OCI-LY3 (cell line): ENCODE measurements around the gene TMEM190.

Source experiments
- H2AFZ ChIP-seq: fragments of 200-600, 300-600 bp; shearing (Covaris generic); 2 replicates; pipeline ENCODE4 v1.6.0; 2014; ENCODE audit warnings: antibody characterized with exemption, low read depth, low read length
- H3K27ac ChIP-seq: fragments of 200-600, 300-600 bp; sonication (generic); 2 replicates; pipeline ENCODE4 v1.5.1; 2014; ENCODE audit warnings: mild to moderate bottlenecking, low read length, moderate library complexity, mixed read lengths
- H3K27me3 ChIP-seq: fragments of 200-600, 300-600 bp; sonication (generic); 2 replicates; pipeline ENCODE4 v1.6.1; 2014; ENCODE audit warnings: low read depth, low read length, mixed read lengths
- H3K36me3 ChIP-seq: fragments of 200-600, 300-600 bp; sonication (generic); replicated peaks from 2 replicates; pipeline ENCODE3; 2014; ENCODE audit warnings: low read depth, low read length, mixed read lengths
- H3K4me1 ChIP-seq: fragments of 300-600, 200-600 bp; sonication (generic); 2 replicates; pipeline ENCODE4 v1.6.1; 2014; ENCODE audit warnings: low read length, mixed read lengths
- H3K4me2 ChIP-seq: fragments of 200-600, 300-600 bp; sonication (generic); 2 replicates; pipeline ENCODE4 v1.6.1; 2014; ENCODE audit warnings: low read length, mixed read lengths
- H3K4me3 ChIP-seq: fragments of 300-600, 200-600 bp; sonication (generic); 2 replicates; pipeline ENCODE4 v1.5.1; 2014; ENCODE audit warnings: antibody characterized with exemption, mild to moderate bottlenecking, low read length, moderate library complexity
- H3K79me2 ChIP-seq: fragments of 300-600, 200-600 bp; shearing (Covaris generic); 2 replicates; pipeline ENCODE4 v1.6.1; 2014; ENCODE audit warnings: mild to moderate bottlenecking, low read length, mixed read lengths
- H3K9ac ChIP-seq: fragments of 300-600, 200-600 bp; shearing (Covaris generic); 2 replicates; pipeline ENCODE4 v1.6.0; 2014; ENCODE audit warnings: mild to moderate bottlenecking, low read length, moderate library complexity
- H3K9me3 ChIP-seq: fragments of 200-600, 300-600 bp; shearing (Covaris generic); 2 replicates; pipeline ENCODE4 v1.6.1; 2014; ENCODE audit warnings: low read length, mixed read lengths; ENCODE audit not compliant: insufficient read depth
- H4K20me1 ChIP-seq: fragments of 200-600, 300-600 bp; sonication (generic); 2 replicates; pipeline ENCODE4 v1.6.1; 2016; ENCODE audit warnings: low read length, mixed read lengths; ENCODE audit not compliant: insufficient read depth
- EZH2phosphoT487 ChIP-seq: fragments of 200-600 bp; shearing (Covaris generic); IDR thresholded peaks from 2 replicates; pipeline ENCODE4 v1.6.1; 2018; ENCODE audit warnings: antibody characterized with exemption, mixed run types, low read depth
- TF ChIP-seq, protein P1 (sequence below): fragments of 200-600, 300-600 bp; sonication (generic); IDR thresholded peaks from 2 replicates; pipeline ENCODE4 v1.5.1; 2014; ENCODE audit warnings: antibody characterized with exemption, low read length, low read depth

The TMEM190 gene

DNA sequence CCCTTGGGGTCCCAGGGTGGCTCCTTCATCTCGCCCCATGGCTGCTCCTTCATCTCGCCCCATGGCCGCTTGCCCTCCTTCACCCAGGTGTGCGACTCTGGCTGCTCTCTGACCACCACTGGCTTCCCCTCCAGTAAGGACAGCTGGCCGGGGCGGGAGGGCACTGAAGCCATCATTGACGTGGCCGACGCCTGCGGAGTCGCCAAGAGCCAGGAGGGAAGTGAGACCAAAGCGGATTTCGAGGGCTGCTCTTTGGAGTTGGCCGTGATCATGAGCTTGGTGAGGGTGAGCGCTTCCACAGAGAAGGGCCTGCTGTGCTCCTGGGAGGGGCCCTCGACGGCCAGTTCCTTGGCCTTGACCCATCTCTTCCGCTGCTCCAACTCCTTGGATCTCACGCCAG, 18.1 kb upstream of the TMEM190 start:
- TF ChIP-seq, protein P1, sequence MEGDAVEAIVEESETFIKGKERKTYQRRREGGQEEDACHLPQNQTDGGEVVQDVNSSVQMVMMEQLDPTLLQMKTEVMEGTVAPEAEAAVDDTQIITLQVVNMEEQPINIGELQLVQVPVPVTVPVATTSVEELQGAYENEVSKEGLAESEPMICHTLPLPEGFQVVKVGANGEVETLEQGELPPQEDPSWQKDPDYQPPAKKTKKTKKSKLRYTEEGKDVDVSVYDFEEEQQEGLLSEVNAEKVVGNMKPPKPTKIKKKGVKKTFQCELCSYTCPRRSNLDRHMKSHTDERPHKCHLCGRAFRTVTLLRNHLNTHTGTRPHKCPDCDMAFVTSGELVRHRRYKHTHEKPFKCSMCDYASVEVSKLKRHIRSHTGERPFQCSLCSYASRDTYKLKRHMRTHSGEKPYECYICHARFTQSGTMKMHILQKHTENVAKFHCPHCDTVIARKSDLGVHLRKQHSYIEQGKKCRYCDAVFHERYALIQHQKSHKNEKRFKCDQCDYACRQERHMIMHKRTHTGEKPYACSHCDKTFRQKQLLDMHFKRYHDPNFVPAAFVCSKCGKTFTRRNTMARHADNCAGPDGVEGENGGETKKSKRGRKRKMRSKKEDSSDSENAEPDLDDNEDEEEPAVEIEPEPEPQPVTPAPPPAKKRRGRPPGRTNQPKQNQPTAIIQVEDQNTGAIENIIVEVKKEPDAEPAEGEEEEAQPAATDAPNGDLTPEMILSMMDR: no peak
- TF ChIP-seq EZH2phosphoT487: no peak
- Histone ChIP-seq H3K36me3 (no peaks in the 10 kb centered on the region), H3K9me3 (no peaks in the 10 kb centered on the region), H2AFZ (no peak overlapping the region), H4K20me1 (no peaks in the 10 kb centered on the region), H3K4me2 (no peak overlapping the region), H3K4me3 (no peak overlapping the region), H3K27ac (no peak overlapping the region), H3K4me1 (no peaks in the 10 kb centered on the region), H3K9ac (no peak overlapping the region), H3K79me2 (no peaks in the 10 kb centered on the region), H3K27me3 (peaks cover 5% of the 10 kb centered on the region; the same call in 1 of the 2 replicates)

DNA sequence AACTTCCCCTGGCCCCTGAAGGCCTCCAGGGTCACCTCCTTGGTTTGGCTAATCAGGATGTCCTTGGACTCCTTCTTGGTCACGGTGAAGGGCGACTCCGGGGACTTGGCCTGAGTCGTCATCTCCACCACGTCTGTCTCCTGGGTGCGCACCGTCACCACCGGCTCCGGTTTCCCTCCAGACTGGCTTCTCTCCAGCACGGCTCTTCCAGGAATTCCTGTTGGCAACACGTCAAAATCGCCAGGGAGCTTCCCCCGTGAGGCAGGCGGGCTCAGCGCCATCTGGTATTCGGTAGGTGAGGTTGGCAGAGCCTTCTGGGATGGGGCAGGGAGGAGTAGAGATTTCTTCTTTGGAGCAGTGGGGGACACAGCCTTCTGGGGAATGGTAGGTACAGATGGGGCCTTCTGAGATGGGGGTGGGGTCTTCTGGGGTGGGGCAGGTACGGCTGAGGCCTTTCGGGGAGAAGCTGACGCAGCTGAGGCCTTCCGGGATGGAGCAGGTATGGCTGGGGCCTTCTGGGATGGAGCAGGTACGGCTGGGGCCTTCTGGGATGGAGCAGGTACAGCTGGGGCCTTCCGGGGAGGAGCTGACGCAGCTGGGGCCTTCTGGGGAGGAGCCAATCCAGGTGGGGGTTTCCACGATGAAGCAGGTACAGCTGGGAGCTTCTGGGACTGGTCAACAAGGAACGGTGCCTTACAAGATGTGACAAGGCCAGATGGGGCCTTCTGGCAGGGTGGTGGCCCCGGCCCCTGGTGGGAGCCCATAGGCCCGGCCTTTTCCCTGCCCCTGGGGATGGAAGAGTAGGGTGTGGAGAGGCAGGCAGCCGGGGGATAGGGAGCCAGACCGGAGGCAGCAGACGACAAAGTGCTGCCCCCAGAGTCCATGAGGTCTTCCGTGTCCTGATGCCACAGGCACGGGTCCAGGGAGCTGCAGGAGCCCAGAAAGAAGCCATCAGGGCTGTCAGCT, 17.4 kb upstream of the TMEM190 start:
- Histone ChIP-seq H3K4me2 (no peak overlapping the region), H4K20me1 (no peaks in the 10 kb centered on the region), H3K9me3 (no peaks in the 10 kb centered on the region), H3K27me3 (peaks cover 5% of the 10 kb centered on the region; the same call in 1 of the 2 replicates), H3K9ac (no peak overlapping the region), H3K4me1 (no peaks in the 10 kb centered on the region), H3K27ac (no peak overlapping the region), H3K36me3 (no peaks in the 10 kb centered on the region), H3K4me3 (no peak overlapping the region), H3K79me2 (no peaks in the 10 kb centered on the region), H2AFZ (no peak overlapping the region)
- TF ChIP-seq, protein P1: no peak
- no peak for TF ChIP-seq EZH2phosphoT487

DNA sequence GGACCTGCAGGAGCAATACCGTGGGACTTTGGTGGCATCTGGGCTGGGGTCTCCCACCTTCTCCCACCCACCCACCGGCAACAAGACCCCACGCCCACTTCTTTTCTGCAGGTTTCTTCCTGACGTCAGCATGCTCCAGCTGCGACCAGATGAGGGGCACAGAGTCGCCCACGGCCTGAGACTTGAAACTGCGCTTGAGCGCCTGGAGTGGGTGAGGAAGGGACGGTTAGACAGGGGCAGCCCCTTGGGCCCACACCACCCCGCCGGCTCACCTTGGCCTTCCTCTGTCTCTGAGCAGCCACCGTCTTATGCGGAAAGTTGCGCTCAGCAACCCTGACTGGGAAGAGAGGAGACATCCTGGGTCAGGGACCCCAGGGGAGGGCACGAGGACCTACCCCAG, 15.7 kb upstream of the TMEM190 start:
- no peaks in the 10 kb centered on the region for H3K36me3 ChIP-seq
- no peaks in the 10 kb centered on the region for H3K9me3 ChIP-seq
- H3K79me2 ChIP-seq: no peaks in the 10 kb centered on the region
- no peak overlapping the region for H2AFZ ChIP-seq
- H3K4me2 ChIP-seq: no peak overlapping the region
- no peak overlapping the region for H3K4me3 ChIP-seq
- no peaks in the 10 kb centered on the region for H3K4me1 ChIP-seq
- no peak overlapping the region for H3K9ac ChIP-seq
- H3K27me3 ChIP-seq: peaks cover 5% of the 10 kb centered on the region; the same call in 1 of the 2 replicates
- H3K27ac ChIP-seq: no peak overlapping the region
- TF ChIP-seq, protein P1: no peak
- TF ChIP-seq EZH2phosphoT487: no peak
- no peaks in the 10 kb centered on the region for H4K20me1 ChIP-seq

GRCh38 chr19:55362174-55362989, 14.2 kb upstream of the TMEM190 start:
- no peak for TF ChIP-seq EZH2phosphoT487
- TF ChIP-seq, protein P1: no peak
- H3K9ac ChIP-seq: no peak overlapping the region
- H4K20me1 ChIP-seq: no peaks in the 10 kb centered on the region
- H3K4me3 ChIP-seq: no peak overlapping the region
- H3K9me3 ChIP-seq: no peaks in the 10 kb centered on the region
- H2AFZ ChIP-seq: no peak overlapping the region
- H3K27me3 ChIP-seq: peaks cover 2% of the 10 kb centered on the region; the same call in 1 of the 2 replicates
- H3K36me3 ChIP-seq: no peaks in the 10 kb centered on the region
- no peak overlapping the region for H3K27ac ChIP-seq
- H3K4me1 ChIP-seq: no peaks in the 10 kb centered on the region
- H3K79me2 ChIP-seq: no peaks in the 10 kb centered on the region
- H3K4me2 ChIP-seq: no peak overlapping the region
